ENCODE measurements around the gene RETNLB. TPM values are rescaled to one million over a fixed set of nuclear protein-coding genes. Genes with fewer than 3 reads are reported as not detected.

Gene RETNLB
- not detected in 2 replicates for total RNA-seq

GRCh38 chr3:108757404-108757982, at the start of gene RETNLB:
RETNLB (minus strand) TSS chr3:108757410; CDS start chr3:108757185, 225 bp downstream.
- no peak for TF ChIP-seq CTCF (conservative IDR thresholded peaks at IDR 0.05; ENCODE audit: low read depth, low read length)
- no peak for DNase-seq (ENCODE audit: low read depth)
- H3K4me3 ChIP-seq (ENCODE audit: low read depth, low read length) = no peak within 1 kb of the TSS

GRCh38 chr3:108806316-108806715, 49.1 kb upstream of the RETNLB start:
- no peak for TF ChIP-seq CTCF (conservative IDR thresholded peaks at IDR 0.05; ENCODE audit: low read depth, low read length)
- DNase-seq (ENCODE audit: low read depth) = no peak
- no peak overlapping the region for H3K4me3 ChIP-seq (ENCODE audit: low read depth, low read length)

- TF ChIP-seq CTCF (conservative IDR thresholded peaks at IDR 0.05; ENCODE audit: low read depth, low read length) = no peak
- DNase-seq (ENCODE audit: low read depth) = no peak
- no peak overlapping the region for H3K4me3 ChIP-seq (ENCODE audit: low read depth, low read length)
These were observed 47.8 kb upstream of the RETNLB start for GRCh38 chr3:108804966-108805365.

GRCh38 chr3:108804437-108804836, 47.2 kb upstream of the RETNLB start:
- no peak overlapping the region for H3K4me3 ChIP-seq (ENCODE audit: low read depth, low read length)
- no peak for TF ChIP-seq CTCF (conservative IDR thresholded peaks at IDR 0.05; ENCODE audit: low read depth, low read length)
- DNase-seq (ENCODE audit: low read depth) = peak; percentile 67

- no peak for DNase-seq (ENCODE audit: low read depth)
- no peak overlapping the region for H3K4me3 ChIP-seq (ENCODE audit: low read depth, low read length)
- no peak for TF ChIP-seq CTCF (conservative IDR thresholded peaks at IDR 0.05; ENCODE audit: low read depth, low read length)
These were observed 34.3 kb upstream of the RETNLB start for GRCh38 chr3:108791473-108791872.

- no peak for TF ChIP-seq CTCF (conservative IDR thresholded peaks at IDR 0.05; ENCODE audit: low read depth, low read length)
- no peak overlapping the region for H3K4me3 ChIP-seq (ENCODE audit: low read depth, low read length)
- no peak for DNase-seq (ENCODE audit: low read depth)
These were observed 23.0 kb upstream of the RETNLB start for GRCh38 chr3:108780235-108780634.

- no peak overlapping the region for H3K4me3 ChIP-seq (ENCODE audit: low read depth, low read length)
- TF ChIP-seq CTCF (conservative IDR thresholded peaks at IDR 0.05; ENCODE audit: low read depth, low read length) = no peak
- no peak for DNase-seq (ENCODE audit: low read depth)
These were observed 22.3 kb upstream of the RETNLB start for GRCh38 chr3:108779496-108779895.

Data from epithelial cell of proximal tubule (primary cell).